ENCODE measurements around the gene IGDCC3.

DNA sequence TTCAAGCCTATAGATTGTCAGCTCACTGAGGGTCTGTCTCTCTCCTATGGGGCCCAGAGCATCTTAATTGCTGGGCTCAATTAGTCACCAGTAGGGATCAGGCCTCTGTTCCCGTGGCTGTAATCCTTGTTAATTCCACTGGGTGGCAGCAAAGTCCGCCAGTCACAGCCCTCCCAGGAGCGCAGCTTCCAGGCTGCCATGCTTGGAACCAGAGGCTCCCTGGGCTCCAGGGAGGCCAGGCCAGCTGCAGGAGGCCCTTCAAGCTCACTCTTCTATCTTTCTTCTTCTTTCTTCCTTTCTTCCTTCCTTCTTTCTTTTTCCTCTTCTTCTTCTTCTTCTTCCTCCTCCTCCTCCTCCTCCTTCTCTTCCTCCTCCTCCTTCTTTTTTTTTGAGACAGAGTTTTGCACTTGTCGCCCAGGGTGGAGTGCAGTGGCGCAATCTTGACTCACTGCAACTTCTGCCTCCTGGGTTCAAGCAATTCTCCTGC lies 58.9 kb downstream of the IGDCC3 start:
- TF ChIP-seq, protein P1, sequence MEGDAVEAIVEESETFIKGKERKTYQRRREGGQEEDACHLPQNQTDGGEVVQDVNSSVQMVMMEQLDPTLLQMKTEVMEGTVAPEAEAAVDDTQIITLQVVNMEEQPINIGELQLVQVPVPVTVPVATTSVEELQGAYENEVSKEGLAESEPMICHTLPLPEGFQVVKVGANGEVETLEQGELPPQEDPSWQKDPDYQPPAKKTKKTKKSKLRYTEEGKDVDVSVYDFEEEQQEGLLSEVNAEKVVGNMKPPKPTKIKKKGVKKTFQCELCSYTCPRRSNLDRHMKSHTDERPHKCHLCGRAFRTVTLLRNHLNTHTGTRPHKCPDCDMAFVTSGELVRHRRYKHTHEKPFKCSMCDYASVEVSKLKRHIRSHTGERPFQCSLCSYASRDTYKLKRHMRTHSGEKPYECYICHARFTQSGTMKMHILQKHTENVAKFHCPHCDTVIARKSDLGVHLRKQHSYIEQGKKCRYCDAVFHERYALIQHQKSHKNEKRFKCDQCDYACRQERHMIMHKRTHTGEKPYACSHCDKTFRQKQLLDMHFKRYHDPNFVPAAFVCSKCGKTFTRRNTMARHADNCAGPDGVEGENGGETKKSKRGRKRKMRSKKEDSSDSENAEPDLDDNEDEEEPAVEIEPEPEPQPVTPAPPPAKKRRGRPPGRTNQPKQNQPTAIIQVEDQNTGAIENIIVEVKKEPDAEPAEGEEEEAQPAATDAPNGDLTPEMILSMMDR (conservative IDR thresholded peaks at IDR 0.05; ENCODE audit: low read depth, low read length) = peak; percentile 87
- no peak for TF ChIP-seq EZH2 (IDR thresholded peaks at IDR 0.05; ENCODE audit: borderline replicate concordance, low read depth, low read length, poor library complexity, severe bottlenecking)

All from A673 (cell line).